Keratinocyte (primary cell): ENCODE results near the gene HEPACAM2. TPM values are rescaled to one million over a fixed set of nuclear protein-coding genes. Genes with fewer than 3 reads are reported as not detected.

Source experiments
- DNase-seq: peaks from one replicate; pipeline ENCODE4 v3.0.0-alpha.2; 2011; ENCODE audit warnings: low read depth, missing footprints, low spot score
- FAIRE-seq: peaks from 2 replicates; lab custom pipeline; 2011; peaks lifted over from hg19 to GRCh38; lab: Jason Lieb, UNC
- H2AFZ ChIP-seq: 2 replicates; pipeline ENCODE4 v1.6.0; 2012; ENCODE audit warnings: low read length, control low read depth, inconsistent platforms; ENCODE audit not compliant: control insufficient read depth
- H3K27ac ChIP-seq: 2 replicates; pipeline ENCODE4 v1.5.1; 2011; ENCODE audit warnings: low read length; ENCODE audit not compliant: control insufficient read depth, insufficient read depth
- H3K27me3 ChIP-seq: 3 replicates; pipeline ENCODE4 v1.6.0; 2011; ENCODE audit warnings: low read length; ENCODE audit not compliant: control insufficient read depth, insufficient read depth; ENCODE audit errors: extremely low read depth
- H3K36me3 ChIP-seq, 2 experiments: 2 replicates in 1 of 2; 3 replicates in 1 of 2; pipeline ENCODE4 v1.5.1; 2011; ENCODE audit warnings: low read length in 2 of 2, mild to moderate bottlenecking in 1 of 2; ENCODE audit not compliant: control insufficient read depth in 2 of 2, insufficient read depth in 2 of 2; ENCODE audit errors: extremely low read depth in 1 of 2
- H3K4me1 ChIP-seq: 3 replicates; pipeline ENCODE4 v1.5.1; 2011; ENCODE audit warnings: low read length; ENCODE audit not compliant: control insufficient read depth, insufficient read depth; ENCODE audit errors: extremely low read depth
- H3K4me2 ChIP-seq: 3 replicates; pipeline ENCODE4 v1.6.0; 2011; ENCODE audit warnings: low read depth, low read length; ENCODE audit not compliant: control insufficient read depth, insufficient read depth; ENCODE audit errors: extremely low read depth
- H3K4me3 ChIP-seq, 3 experiments: fragments of 200-600 bp in 1 of 3; sonication (generic) in 1 of 3; 2 replicates in 2 of 3; 3 replicates in 1 of 3; pipeline ENCODE4 v1.5.1; 2011 to 2016; ENCODE audit warnings: low read length in 3 of 3, mild to moderate bottlenecking in 3 of 3, control low read depth in 2 of 3, inconsistent platforms in 1 of 3, low read depth in 1 of 3, mixed read lengths in 1 of 3, mixed run types in 1 of 3, moderate library complexity in 1 of 3; ENCODE audit not compliant: control insufficient read depth in 2 of 3, insufficient read depth in 2 of 3; ENCODE audit errors: extremely low read depth in 1 of 3
- H3K79me2 ChIP-seq: 2 replicates; pipeline ENCODE4 v1.6.0; 2012; ENCODE audit warnings: low read length; ENCODE audit not compliant: control insufficient read depth, insufficient read depth
- H3K9ac ChIP-seq: 3 replicates; pipeline ENCODE4 v1.6.0; 2011; ENCODE audit warnings: low read length; ENCODE audit not compliant: control insufficient read depth, insufficient read depth; ENCODE audit errors: extremely low read depth
- H3K9me1 ChIP-seq: 3 replicates; pipeline ENCODE4 v1.6.0; 2011; ENCODE audit warnings: low read length; ENCODE audit not compliant: control insufficient read depth, insufficient read depth; ENCODE audit errors: extremely low read depth
- H3K9me3 ChIP-seq: 2 replicates; pipeline ENCODE4 v1.5.1; 2012; ENCODE audit warnings: low read depth, low read length; ENCODE audit not compliant: control insufficient read depth
- H4K20me1 ChIP-seq: 3 replicates; pipeline ENCODE4 v1.6.0; 2011; ENCODE audit warnings: low read length; ENCODE audit not compliant: control insufficient read depth, insufficient read depth; ENCODE audit errors: extremely low read depth
- CTCF ChIP-seq, 3 experiments: IDR thresholded peaks in 1 of 3; conservative IDR thresholded peaks in 1 of 3; optimal IDR thresholded peaks in 1 of 3; 2 replicates in 2 of 3; 3 replicates in 1 of 3; pipeline versions ENCODE3 to v1.5.1; 2011; ENCODE audit warnings: low read length in 3 of 3, mild to moderate bottlenecking in 3 of 3, moderate library complexity in 2 of 3, control low read depth in 1 of 3, inconsistent platforms in 1 of 3; ENCODE audit not compliant: insufficient read depth in 2 of 3; ENCODE audit errors: extremely low read depth in 1 of 3
- EZH2 ChIP-seq: IDR thresholded peaks from one replicate; pipeline ENCODE4 v1.6.1; 2012; ENCODE audit warnings: inconsistent platforms, mild to moderate bottlenecking, low read length, moderate library complexity
- dilution Hi-C: fragments of 300-500 bp; cut with MboI; formaldehyde crosslinking; loops from one replicate; pipeline ENCODE4 v1.7.0; 2020; ENCODE audit warnings: low sequenced_read_pairs; ENCODE audit not compliant: extremely low pct_ligation_motif_present
- polyA minus RNA-seq, 3 experiments: library from RNA; depleted of rRNA, polyadenylated mRNA; stranded (reverse); fragments of >200 nt; gene quantifications; 1 replicate in 1 of 3; 2 replicates in 1 of 3; 3 replicates in 1 of 3; pipeline ENCODE4 v1.2.3, GENCODE V29; 2011
- polyA plus RNA-seq, 5 experiments: library from polyadenylated mRNA; depleted of rRNA in 3 of 5; stranded (reverse) in 3 of 5; stranded (forward) in 1 of 5; unstranded in 1 of 5; fragments of >200 nt; gene quantifications; 1 replicate in 1 of 5; 2 replicates in 3 of 5; 3 replicates in 1 of 5; pipeline versions ENCODE4 v1.2.1 to v1.2.3, GENCODE V29; 2011 to 2012; ENCODE audit warnings: missing spikeins in 2 of 5, low read depth in 1 of 5, low replicate concordance in 1 of 5

HEPACAM2 gene
- 0.06 TPM in 1 of 3 replicates, not detected in the others for polyA plus RNA-seq
- polyA plus RNA-seq (2011; ENCODE audit: low read depth) = not detected
- 0.09 TPM in 1 of 2 replicates, not detected in the other for polyA plus RNA-seq (2011; cell fraction: cytosol; rRNA removed)
- 0.08 TPM in 1 of 2 replicates, not detected in the other for polyA plus RNA-seq (2011; cell fraction: nucleus; rRNA removed)
- 0.23 TPM in 1 of 2 replicates, not detected in the other for polyA plus RNA-seq (2012; ENCODE audit: low replicate concordance)
- not detected in 3 replicates for polyA minus RNA-seq
- polyA minus RNA-seq (2011; cell fraction: cytosol; rRNA and poly(A)+ RNA removed) = not detected
- not detected in 2 replicates for polyA minus RNA-seq (2011; cell fraction: nucleus; rRNA and poly(A)+ RNA removed)

GRCh38 chr7:93226310-93226709, at the start of gene HEPACAM2:
Gene HEPACAM2 (minus strand): TSS chr7:93226469.
- Histone ChIP-seq H3K4me2 (no peak within 1 kb of the TSS), H3K9me1 (no peaks in the 10 kb centered on the region), H3K9me3 (no peaks in the 10 kb centered on the region), H3K27ac (no peak within 1 kb of the TSS), H3K36me3 (no peaks in the 10 kb centered on the region), H3K27me3 (no peaks in the 10 kb centered on the region), H3K79me2 (no peaks in the 10 kb centered on the region), H3K9ac (no peak within 1 kb of the TSS), H4K20me1 (no peaks in the 10 kb centered on the region), H3K4me3 (no peak within 1 kb of the TSS), H3K4me1 (peaks cover 4% of the 10 kb centered on the region), H2AFZ (no peak within 1 kb of the TSS)
- TF ChIP-seq CTCF (optimal IDR thresholded peaks at IDR 0.05 in 1 of 3, IDR thresholded peaks at IDR 0.05 in 1 of 3, conservative IDR thresholded peaks at IDR 0.05 in 1 of 3; ENCODE audit: extremely low read depth in 1 of 3, insufficient read depth in 2 of 3, low read length in 3 of 3) (no peak), EZH2 (no peak)
- dilution Hi-C loops = no loop called here
- peak; percentile 17 for FAIRE-seq
- DNase-seq = no peak

- no peak overlapping the region for H3K4me2 ChIP-seq
- H3K79me2 ChIP-seq = no peaks in the 10 kb centered on the region
- no peaks in the 10 kb centered on the region for H3K9me1 ChIP-seq
- H3K9me3 ChIP-seq = no peaks in the 10 kb centered on the region
- H3K27ac ChIP-seq = no peak overlapping the region
- no peak overlapping the region for H2AFZ ChIP-seq
- TF ChIP-seq CTCF (optimal IDR thresholded peaks at IDR 0.05 in 1 of 3, IDR thresholded peaks at IDR 0.05 in 1 of 3, conservative IDR thresholded peaks at IDR 0.05 in 1 of 3; ENCODE audit: extremely low read depth in 1 of 3, insufficient read depth in 2 of 3, low read length in 3 of 3) = no peak
- TF ChIP-seq EZH2 = no peak
- H3K4me3 ChIP-seq = no peak overlapping the region
- no peak overlapping the region for H3K9ac ChIP-seq
- H4K20me1 ChIP-seq = no peaks in the 10 kb centered on the region
- no peaks in the 10 kb centered on the region for H3K4me1 ChIP-seq
- H3K27me3 ChIP-seq = no peaks in the 10 kb centered on the region
- DNase-seq = no peak
- peaks cover 0 to 1% of the 10 kb centered on the region in 2 experiments for H3K36me3 ChIP-seq
- dilution Hi-C loops = no loop called here
- FAIRE-seq = no peak
Observed at GRCh38 chr7:93265220-93265619, 39.0 kb upstream of the HEPACAM2 start.
